IPS-18c (cell line): ENCODE results near the gene MTA1.

Source experiments
- H3K4me3 ChIP-seq: 2 replicates; pipeline ENCODE4 v1.7.0; 2013; ENCODE audit warnings: low read depth, mild to moderate bottlenecking, low read length, moderate library complexity; ENCODE audit not compliant: insufficient read depth
- H3K9me3 ChIP-seq: one replicate; pipeline ENCODE4 v1.6.1; 2013; ENCODE audit warnings: mild to moderate bottlenecking, low read length, moderate library complexity; ENCODE audit not compliant: control insufficient read depth, insufficient read depth

MTA1 gene

GRCh38 chr14:105461903-105462302 is 42.3 kb downstream of the MTA1 start:
- H3K9me3 ChIP-seq = no peaks in the 10 kb centered on the region
- no peak overlapping the region for H3K4me3 ChIP-seq

GRCh38 chr14:105464501-105464900 is 44.9 kb downstream of the MTA1 start:
- no peaks in the 10 kb centered on the region for H3K9me3 ChIP-seq
- no peak overlapping the region for H3K4me3 ChIP-seq

GRCh38 chr14:105465209-105466031 is 45.8 kb downstream of the MTA1 start:
- H3K4me3 ChIP-seq = no peak overlapping the region
- H3K9me3 ChIP-seq = no peaks in the 10 kb centered on the region

- Histone ChIP-seq H3K9me3 (no peaks in the 10 kb centered on the region), H3K4me3 (no peak overlapping the region)
Observed at GRCh38 chr14:105466531-105467248, 47.1 kb downstream of the MTA1 start.

- Histone ChIP-seq H3K9me3 (no peaks in the 10 kb centered on the region), H3K4me3 (no peak overlapping the region)
Observed at GRCh38 chr14:105467249-105467941, 47.8 kb downstream of the MTA1 start.

- Histone ChIP-seq H3K9me3 (no peaks in the 10 kb centered on the region), H3K4me3 (no peak overlapping the region)
Observed at GRCh38 chr14:105467942-105468471, 48.4 kb downstream of the MTA1 start.

- no peaks in the 10 kb centered on the region for H3K9me3 ChIP-seq
- H3K4me3 ChIP-seq = no peak overlapping the region
Observed at GRCh38 chr14:105468621-105469241, 49.1 kb downstream of the MTA1 start.

- H3K4me3 ChIP-seq = no peak overlapping the region
Observed at GRCh38 chr14:105469456-105470349, 50.1 kb downstream of the MTA1 start.

GRCh38 chr14:105470350-105471296 is 51.0 kb downstream of the MTA1 start:
- H3K9me3 ChIP-seq = no peaks in the 10 kb centered on the region
- H3K4me3 ChIP-seq = no peak overlapping the region

More at GRCh38 chr14:105469456-105470349, 50.1 kb downstream of the MTA1 start:
- no peaks in the 10 kb centered on the region for H3K9me3 ChIP-seq

GRCh38 chr14:105471297-105471821 is 51.7 kb downstream of the MTA1 start:
- Histone ChIP-seq H3K9me3 (no peaks in the 10 kb centered on the region), H3K4me3 (no peak overlapping the region)

GRCh38 chr14:105471823-105472485 is 52.3 kb downstream of the MTA1 start:
- no peak overlapping the region for H3K4me3 ChIP-seq
- H3K9me3 ChIP-seq = no peaks in the 10 kb centered on the region

- H3K4me3 ChIP-seq = no peak overlapping the region
Observed at GRCh38 chr14:105472486-105472991, 52.9 kb downstream of the MTA1 start.

GRCh38 chr14:105473033-105473676 is 53.5 kb downstream of the MTA1 start:
- Histone ChIP-seq H3K9me3 (no peaks in the 10 kb centered on the region), H3K4me3 (peak overlapping the region; percentile 34)

More at GRCh38 chr14:105472486-105472991, 52.9 kb downstream of the MTA1 start:
- no peaks in the 10 kb centered on the region for H3K9me3 ChIP-seq
